Astrocyte (in vitro differentiated cells and primary cell): ENCODE data around the gene NXN. TPM values are rescaled to one million over a fixed set of nuclear protein-coding genes. Genes with fewer than 3 reads are reported as not detected.

Experiments used
- DNase-seq: peaks from one replicate; pipeline ENCODE4 v3.0.0-alpha.2; 2010; ENCODE audit warnings: low read depth
- FAIRE-seq: peaks from 2 replicates; lab custom pipeline; 2011; peaks lifted over from hg19 to GRCh38; lab: Jason Lieb, UNC
- H2AFZ ChIP-seq: 2 replicates; pipeline ENCODE4 v1.6.0; 2012; ENCODE audit warnings: low read depth, low read length, inconsistent platforms
- H3K27ac ChIP-seq: 2 replicates; pipeline ENCODE4 v1.5.1; 2011; ENCODE audit warnings: low read depth, low read length, inconsistent platforms
- H3K27me3 ChIP-seq: 2 replicates; pipeline ENCODE4 v1.6.0; 2011; ENCODE audit warnings: low read length, inconsistent platforms; ENCODE audit not compliant: insufficient read depth
- H3K36me3 ChIP-seq: 2 replicates; pipeline ENCODE4 v1.5.1; 2011; ENCODE audit warnings: low read length, inconsistent platforms; ENCODE audit not compliant: insufficient read depth
- H3K4me1 ChIP-seq: 2 replicates; pipeline ENCODE4 v1.5.1; 2011; ENCODE audit warnings: low read length, inconsistent platforms; ENCODE audit not compliant: insufficient read depth
- H3K4me2 ChIP-seq: 2 replicates; pipeline ENCODE4 v1.6.0; 2012; ENCODE audit warnings: low read length, inconsistent platforms
- H3K4me3 ChIP-seq: 2 replicates; pipeline ENCODE4 v1.5.1; 2011; ENCODE audit warnings: low read depth, mild to moderate bottlenecking, low read length, inconsistent platforms; ENCODE audit not compliant: insufficient read depth
- H3K79me2 ChIP-seq: 2 replicates; pipeline ENCODE4 v1.6.0; 2012; ENCODE audit warnings: mild to moderate bottlenecking, low read length, inconsistent platforms; ENCODE audit not compliant: insufficient read depth
- H3K9ac ChIP-seq: 2 replicates; pipeline ENCODE4 v1.6.0; 2012; ENCODE audit warnings: mild to moderate bottlenecking, low read length, inconsistent platforms
- H3K9me3 ChIP-seq: 2 replicates; pipeline ENCODE4 v1.5.1; 2012; ENCODE audit warnings: low read depth, mild to moderate bottlenecking, low read length, inconsistent platforms; ENCODE audit not compliant: insufficient read depth
- H4K20me1 ChIP-seq: 2 replicates; pipeline ENCODE4 v1.6.0; 2012; ENCODE audit warnings: low read length, inconsistent platforms; ENCODE audit not compliant: insufficient read depth
- H3K27ac Mint-ChIP-seq: one replicate; pipeline ENCODE4 v1.8.0; 2021; ENCODE audit warnings: mild to moderate bottlenecking, mixed read lengths; ENCODE audit not compliant: unreplicated experiment
- H3K27me3 Mint-ChIP-seq: one replicate; pipeline ENCODE4 v1.8.0; 2021; ENCODE audit warnings: low read depth, mixed read lengths; ENCODE audit not compliant: unreplicated experiment
- H3K36me3 Mint-ChIP-seq: one replicate; pipeline ENCODE4 v1.8.0; 2021; ENCODE audit warnings: low read depth, mixed read lengths; ENCODE audit not compliant: unreplicated experiment
- H3K4me1 Mint-ChIP-seq: one replicate; pipeline ENCODE4 v1.8.0; 2021; ENCODE audit warnings: low read depth, mixed read lengths; ENCODE audit not compliant: unreplicated experiment
- H3K4me3 Mint-ChIP-seq: one replicate; pipeline ENCODE4 v1.8.0; 2021; ENCODE audit warnings: mild to moderate bottlenecking, moderate library complexity, mixed read lengths; ENCODE audit not compliant: unreplicated experiment
- H3K9me3 Mint-ChIP-seq: one replicate; pipeline ENCODE4 v1.8.0; 2021; ENCODE audit warnings: mild to moderate bottlenecking, mixed read lengths; ENCODE audit not compliant: unreplicated experiment
- EZH2 ChIP-seq: IDR thresholded peaks from 2 replicates; pipeline ENCODE4 v1.6.1; 2012; ENCODE audit warnings: mild to moderate bottlenecking, low read length, inconsistent platforms; ENCODE audit not compliant: insufficient read depth
- total RNA-seq: library from RNA; stranded (reverse); gene quantifications from 2 replicates; pipeline ENCODE4 v1.2.1, GENCODE V29; 2021
- TF ChIP-seq, protein P1 (sequence below): IDR thresholded peaks from 2 replicates; pipeline ENCODE4 v1.5.1; 2011; ENCODE audit warnings: low read depth, mild to moderate bottlenecking, inconsistent platforms, low read length, moderate library complexity; ENCODE audit not compliant: insufficient read depth

NXN gene
- total RNA-seq, 1 donor from 2014 or later: 104 TPM

DNA sequence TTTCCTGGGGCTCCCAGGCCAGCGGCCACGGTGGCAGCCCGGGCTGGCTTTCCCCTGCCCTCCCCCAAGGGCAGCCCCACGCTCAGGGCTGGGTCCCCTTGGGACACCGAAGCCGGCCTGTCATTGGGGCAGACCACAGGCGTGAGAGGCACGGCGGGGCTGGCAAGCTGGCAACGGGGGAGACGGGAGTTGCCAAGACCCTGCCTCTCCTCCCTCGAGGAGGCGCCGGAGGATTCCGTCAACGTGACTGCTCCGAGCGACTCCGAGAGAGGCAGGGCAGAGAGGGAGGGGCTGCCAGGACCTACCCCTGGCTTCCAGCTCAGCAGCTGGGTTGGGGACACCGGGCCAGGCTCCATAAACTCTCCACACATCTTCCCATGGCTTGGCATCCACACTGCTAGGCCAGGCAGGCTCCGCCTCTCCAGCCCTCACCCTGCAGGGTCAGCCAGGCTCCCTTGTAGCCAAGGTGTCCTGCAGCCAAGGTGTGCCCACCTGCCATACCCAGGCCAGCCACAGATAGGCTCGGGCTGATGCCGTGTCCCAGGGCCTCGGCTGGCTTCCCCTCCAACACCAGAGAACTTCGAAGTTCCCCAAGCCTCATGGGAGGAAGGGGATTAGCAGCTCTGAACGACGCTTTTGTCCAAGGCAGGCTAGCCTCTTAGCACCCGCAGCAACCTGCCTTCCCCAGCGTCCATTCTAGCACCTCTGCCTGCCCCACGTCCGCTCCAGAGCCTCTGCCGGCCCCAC lies 42.9 kb upstream of the NXN start:
- TF ChIP-seq, protein P1, sequence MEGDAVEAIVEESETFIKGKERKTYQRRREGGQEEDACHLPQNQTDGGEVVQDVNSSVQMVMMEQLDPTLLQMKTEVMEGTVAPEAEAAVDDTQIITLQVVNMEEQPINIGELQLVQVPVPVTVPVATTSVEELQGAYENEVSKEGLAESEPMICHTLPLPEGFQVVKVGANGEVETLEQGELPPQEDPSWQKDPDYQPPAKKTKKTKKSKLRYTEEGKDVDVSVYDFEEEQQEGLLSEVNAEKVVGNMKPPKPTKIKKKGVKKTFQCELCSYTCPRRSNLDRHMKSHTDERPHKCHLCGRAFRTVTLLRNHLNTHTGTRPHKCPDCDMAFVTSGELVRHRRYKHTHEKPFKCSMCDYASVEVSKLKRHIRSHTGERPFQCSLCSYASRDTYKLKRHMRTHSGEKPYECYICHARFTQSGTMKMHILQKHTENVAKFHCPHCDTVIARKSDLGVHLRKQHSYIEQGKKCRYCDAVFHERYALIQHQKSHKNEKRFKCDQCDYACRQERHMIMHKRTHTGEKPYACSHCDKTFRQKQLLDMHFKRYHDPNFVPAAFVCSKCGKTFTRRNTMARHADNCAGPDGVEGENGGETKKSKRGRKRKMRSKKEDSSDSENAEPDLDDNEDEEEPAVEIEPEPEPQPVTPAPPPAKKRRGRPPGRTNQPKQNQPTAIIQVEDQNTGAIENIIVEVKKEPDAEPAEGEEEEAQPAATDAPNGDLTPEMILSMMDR: no peak
- TF ChIP-seq EZH2: no peak
- Mint-ChIP-seq H3K27me3 (no peaks in the 10 kb centered on the region), H3K36me3 (peaks cover 8% of the 10 kb centered on the region), H3K27ac (no peak overlapping the region), H3K9me3 (no peaks in the 10 kb centered on the region), H3K4me1 (no peaks in the 10 kb centered on the region), H3K4me3 (no peak overlapping the region)
- Histone ChIP-seq H3K9ac (no peak overlapping the region), H3K4me2 (no peak overlapping the region), H3K4me1 (no peaks in the 10 kb centered on the region), H3K9me3 (no peaks in the 10 kb centered on the region), H3K4me3 (no peak overlapping the region), H3K79me2 (peaks cover 3% of the 10 kb centered on the region), H2AFZ (no peak overlapping the region), H3K27me3 (no peaks in the 10 kb centered on the region), H3K27ac (no peak overlapping the region), H3K36me3 (no peaks in the 10 kb centered on the region), H4K20me1 (peaks cover 35% of the 10 kb centered on the region)
- FAIRE-seq (no peak), DNase-seq (no peak)

DNA sequence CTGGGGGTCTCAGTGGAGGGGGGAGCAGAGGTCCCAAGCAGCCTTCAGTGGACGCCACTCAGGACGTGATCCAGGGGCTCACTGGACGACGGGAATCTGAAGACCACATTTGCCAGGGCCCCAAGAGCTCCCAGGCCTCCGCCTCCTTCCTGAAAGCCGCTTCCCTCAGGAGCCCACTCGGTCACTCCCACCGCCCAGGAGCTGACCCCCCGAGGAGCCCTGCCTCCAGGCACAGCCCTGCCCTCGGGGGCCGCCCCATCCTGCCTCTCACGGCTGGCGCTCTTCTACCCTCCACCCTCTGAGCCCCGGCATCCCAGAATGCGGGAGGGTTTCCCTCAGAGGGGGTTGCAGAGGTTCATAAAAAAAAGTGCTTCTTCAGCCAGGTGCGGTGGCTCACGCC lies 41.6 kb upstream of the NXN start:
- Histone ChIP-seq H3K27ac (no peak overlapping the region), H3K27me3 (no peaks in the 10 kb centered on the region), H3K36me3 (no peaks in the 10 kb centered on the region), H3K79me2 (peaks cover 3% of the 10 kb centered on the region), H2AFZ (no peak overlapping the region), H3K9me3 (no peaks in the 10 kb centered on the region), H3K4me1 (no peaks in the 10 kb centered on the region), H3K4me3 (no peak overlapping the region), H3K9ac (no peak overlapping the region), H3K4me2 (no peak overlapping the region), H4K20me1 (peaks cover 31% of the 10 kb centered on the region)
- TF ChIP-seq EZH2: no peak
- TF ChIP-seq, protein P1: no peak
- H3K27ac Mint-ChIP-seq: no peak overlapping the region
- no peak for DNase-seq
- no peaks in the 10 kb centered on the region for H3K27me3 Mint-ChIP-seq
- no peak for FAIRE-seq
- H3K9me3 Mint-ChIP-seq: no peaks in the 10 kb centered on the region
- H3K4me1 Mint-ChIP-seq: no peaks in the 10 kb centered on the region
- no peak overlapping the region for H3K4me3 Mint-ChIP-seq
- H3K36me3 Mint-ChIP-seq: peaks cover 8% of the 10 kb centered on the region

DNA sequence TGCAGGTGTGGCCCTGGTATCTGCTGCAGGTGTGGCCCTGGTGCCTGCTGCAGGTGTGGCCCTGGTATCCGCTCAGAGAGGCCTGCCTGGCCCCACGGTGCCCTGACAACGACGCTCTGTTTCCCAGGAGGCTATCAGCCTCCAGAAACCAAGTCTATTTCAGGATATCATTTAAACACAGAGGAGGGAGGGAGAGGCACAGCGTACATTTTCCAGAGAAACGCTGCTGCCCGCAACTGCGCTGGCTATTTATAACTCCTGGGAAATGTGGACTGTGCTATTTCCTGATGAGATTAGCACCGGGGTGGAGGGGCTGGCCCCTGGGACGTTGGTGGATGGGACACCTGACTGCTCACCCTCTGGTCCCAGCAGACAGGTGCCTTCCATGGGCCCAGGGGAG lies 39.9 kb upstream of the NXN start:
- TF ChIP-seq, protein P1: no peak
- TF ChIP-seq EZH2: no peak
- no peak overlapping the region for H2AFZ ChIP-seq
- H3K4me2 ChIP-seq: no peak overlapping the region
- no peak overlapping the region for H3K9ac ChIP-seq
- no peaks in the 10 kb centered on the region for H3K9me3 ChIP-seq
- H3K36me3 ChIP-seq: no peaks in the 10 kb centered on the region
- H3K27ac Mint-ChIP-seq: no peak overlapping the region
- no peak overlapping the region for H3K4me3 Mint-ChIP-seq
- H3K9me3 Mint-ChIP-seq: no peaks in the 10 kb centered on the region
- H3K4me3 ChIP-seq: no peak overlapping the region
- no peaks in the 10 kb centered on the region for H3K27me3 ChIP-seq
- H3K79me2 ChIP-seq: peaks cover 3% of the 10 kb centered on the region
- no peaks in the 10 kb centered on the region for H3K4me1 Mint-ChIP-seq
- peaks cover 4% of the 10 kb centered on the region for H3K36me3 Mint-ChIP-seq
- H3K27ac ChIP-seq: no peak overlapping the region
- H4K20me1 ChIP-seq: peaks cover 24% of the 10 kb centered on the region
- no peak for DNase-seq
- H3K4me1 ChIP-seq: no peaks in the 10 kb centered on the region
- FAIRE-seq: no peak
- no peaks in the 10 kb centered on the region for H3K27me3 Mint-ChIP-seq
